Ishikawa (cell line): Measurements from ENCODE around the gene BRD2.

Experiments used
- CEBPB ChIP-seq: IDR thresholded peaks from 2 replicates; pipeline ENCODE4 v1.6.1; 2012
- CREB1 ChIP-seq: IDR thresholded peaks from 2 replicates; pipeline ENCODE4 v1.6.1; 2012; ENCODE audit warnings: low read depth
- EP300 ChIP-seq: IDR thresholded peaks from 2 replicates; pipeline ENCODE4 v1.6.1; 2012; ENCODE audit warnings: borderline replicate concordance
- MAX ChIP-seq: IDR thresholded peaks from 2 replicates; pipeline ENCODE4 v1.6.1; 2012
- NFIC ChIP-seq: IDR thresholded peaks from 2 replicates; pipeline ENCODE4 v1.6.1; 2012
- TAF1 ChIP-seq: IDR thresholded peaks from 2 replicates; pipeline ENCODE4 v1.6.1; 2012; ENCODE audit warnings: low read depth, mild to moderate bottlenecking
- USF1 ChIP-seq: IDR thresholded peaks from 2 replicates; pipeline ENCODE4 v1.6.1; 2012
- YY1 ChIP-seq: IDR thresholded peaks from 2 replicates; pipeline ENCODE4 v1.6.1; 2012; ENCODE audit warnings: low read depth
- TF ChIP-seq, protein P1 (sequence below): IDR thresholded peaks from 2 replicates; pipeline ENCODE4 v1.6.1; 2012; ENCODE audit warnings: low read depth, mild to moderate bottlenecking

DNA sequence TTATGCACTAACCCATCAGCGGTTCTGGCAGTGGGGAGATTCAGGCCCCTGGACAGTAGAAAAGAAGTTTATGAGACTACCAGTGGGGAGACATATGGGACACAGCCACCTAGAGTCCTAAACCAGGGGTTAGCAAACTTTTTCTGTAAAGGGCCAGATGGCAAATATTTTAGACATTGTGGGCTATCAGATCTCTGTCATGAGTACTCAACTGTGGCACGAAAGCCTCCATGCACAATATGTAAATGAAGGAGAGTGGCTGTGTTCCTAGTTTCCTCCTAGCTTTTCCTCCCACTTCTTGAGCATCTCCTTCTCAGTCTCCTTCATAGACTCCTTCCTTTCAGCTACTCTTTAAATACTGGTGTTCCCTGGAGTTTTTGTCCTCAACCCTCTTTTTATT, 12.2 kb upstream of the BRD2 start:
- TF ChIP-seq CREB1: no peak
- TF ChIP-seq USF1: no peak
- TF ChIP-seq TAF1: no peak
- TF ChIP-seq, protein P1, sequence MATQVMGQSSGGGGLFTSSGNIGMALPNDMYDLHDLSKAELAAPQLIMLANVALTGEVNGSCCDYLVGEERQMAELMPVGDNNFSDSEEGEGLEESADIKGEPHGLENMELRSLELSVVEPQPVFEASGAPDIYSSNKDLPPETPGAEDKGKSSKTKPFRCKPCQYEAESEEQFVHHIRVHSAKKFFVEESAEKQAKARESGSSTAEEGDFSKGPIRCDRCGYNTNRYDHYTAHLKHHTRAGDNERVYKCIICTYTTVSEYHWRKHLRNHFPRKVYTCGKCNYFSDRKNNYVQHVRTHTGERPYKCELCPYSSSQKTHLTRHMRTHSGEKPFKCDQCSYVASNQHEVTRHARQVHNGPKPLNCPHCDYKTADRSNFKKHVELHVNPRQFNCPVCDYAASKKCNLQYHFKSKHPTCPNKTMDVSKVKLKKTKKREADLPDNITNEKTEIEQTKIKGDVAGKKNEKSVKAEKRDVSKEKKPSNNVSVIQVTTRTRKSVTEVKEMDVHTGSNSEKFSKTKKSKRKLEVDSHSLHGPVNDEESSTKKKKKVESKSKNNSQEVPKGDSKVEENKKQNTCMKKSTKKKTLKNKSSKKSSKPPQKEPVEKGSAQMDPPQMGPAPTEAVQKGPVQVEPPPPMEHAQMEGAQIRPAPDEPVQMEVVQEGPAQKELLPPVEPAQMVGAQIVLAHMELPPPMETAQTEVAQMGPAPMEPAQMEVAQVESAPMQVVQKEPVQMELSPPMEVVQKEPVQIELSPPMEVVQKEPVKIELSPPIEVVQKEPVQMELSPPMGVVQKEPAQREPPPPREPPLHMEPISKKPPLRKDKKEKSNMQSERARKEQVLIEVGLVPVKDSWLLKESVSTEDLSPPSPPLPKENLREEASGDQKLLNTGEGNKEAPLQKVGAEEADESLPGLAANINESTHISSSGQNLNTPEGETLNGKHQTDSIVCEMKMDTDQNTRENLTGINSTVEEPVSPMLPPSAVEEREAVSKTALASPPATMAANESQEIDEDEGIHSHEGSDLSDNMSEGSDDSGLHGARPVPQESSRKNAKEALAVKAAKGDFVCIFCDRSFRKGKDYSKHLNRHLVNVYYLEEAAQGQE: no peak
- TF ChIP-seq CEBPB: no peak
- TF ChIP-seq NFIC: no peak
- TF ChIP-seq EP300: no peak
- TF ChIP-seq MAX: no peak
- TF ChIP-seq YY1: no peak
